Liver (tissue), 9 donors: ENCODE data around the gene MYO5C. TPM values are rescaled to one million over a fixed set of nuclear protein-coding genes. Genes with fewer than 3 reads are reported as not detected.

Experiments used
- DNase-seq: peaks from one replicate; pipeline ENCODE4 v3.0.0-alpha.2; 2017; ENCODE audit warnings: low spot score
- H3K27ac ChIP-seq, 2 donors: one replicate each; pipeline ENCODE4 v1.7.0; 2013; ENCODE audit warnings: inconsistent platforms in 2 of 2, low read length in 2 of 2, control low read depth in 1 of 2, low read depth in 1 of 2, mild to moderate bottlenecking in 1 of 2
- H3K27me3 ChIP-seq, 4 donors: one replicate each; pipeline versions ENCODE4 v1.6.1 to v1.7.0; 2013; ENCODE audit warnings: low read length in 3 of 4, inconsistent platforms in 1 of 4, mild to moderate bottlenecking in 1 of 4, moderate library complexity in 1 of 4; ENCODE audit not compliant: control insufficient read depth in 4 of 4, insufficient read depth in 4 of 4
- H3K36me3 ChIP-seq, 4 donors: one replicate each; pipeline versions ENCODE4 v1.6.1 to v1.7.0; 2013; ENCODE audit warnings: low read length in 3 of 4, mild to moderate bottlenecking in 3 of 4, low read depth in 1 of 4, moderate library complexity in 1 of 4; ENCODE audit not compliant: control insufficient read depth in 4 of 4, insufficient read depth in 3 of 4
- H3K4me1 ChIP-seq, 4 donors: one replicate each; pipeline versions ENCODE4 v1.6.1 to v1.7.0; 2013; ENCODE audit warnings: low read length in 3 of 4, mild to moderate bottlenecking in 3 of 4, moderate library complexity in 1 of 4; ENCODE audit not compliant: control insufficient read depth in 4 of 4, insufficient read depth in 4 of 4
- H3K4me3 ChIP-seq, 3 donors: one replicate each; pipeline versions ENCODE4 v1.6.1 to v1.7.0; 2013; ENCODE audit warnings: low read length in 3 of 3, control low read depth in 1 of 3, low read depth in 1 of 3, mild to moderate bottlenecking in 1 of 3
- H3K9ac ChIP-seq, 2 donors: one replicate each; pipeline ENCODE4 v1.7.0; 2013; ENCODE audit warnings: low read length in 2 of 2, mild to moderate bottlenecking in 2 of 2, moderate library complexity in 2 of 2, control low read depth in 1 of 2, low read depth in 1 of 2
- H3K9me3 ChIP-seq, 4 donors: one replicate each; pipeline versions ENCODE4 v1.6.1 to v1.7.0; 2013; ENCODE audit warnings: low read length in 3 of 4; ENCODE audit not compliant: control insufficient read depth in 4 of 4
- EGR1 ChIP-seq, 2 donors: IDR thresholded peaks; 2 replicates each; pipeline ENCODE4 v1.6.1; 2016 to 2018; ENCODE audit warnings: antibody characterized with exemption in 2 of 2, low read depth in 2 of 2
- FOXA1 ChIP-seq: IDR thresholded peaks from 2 replicates; pipeline ENCODE4 v1.6.1; 2016; ENCODE audit warnings: antibody characterized with exemption
- FOXA2 ChIP-seq: IDR thresholded peaks from 2 replicates; pipeline ENCODE4 v1.6.1; 2016; ENCODE audit warnings: antibody characterized with exemption
- GABPA ChIP-seq, 2 donors: IDR thresholded peaks in 1 of 2; conservative IDR thresholded peaks in 1 of 2; 2 replicates each; pipeline ENCODE4 v1.6.1; 2016; ENCODE audit warnings: antibody characterized with exemption in 2 of 2, mild to moderate bottlenecking in 1 of 2, moderate library complexity in 1 of 2
- HNF4A ChIP-seq, 2 donors: conservative IDR thresholded peaks; 2 replicates each; pipeline ENCODE4 v1.6.1; 2016; ENCODE audit warnings: antibody characterized with exemption in 2 of 2, mild to moderate bottlenecking in 2 of 2
- HNF4G ChIP-seq: IDR thresholded peaks from 2 replicates; pipeline ENCODE4 v1.6.1; 2016; ENCODE audit warnings: antibody characterized with exemption
- JUND ChIP-seq, 2 donors: IDR thresholded peaks; 2 replicates each; pipeline ENCODE4 v1.6.1; 2016; ENCODE audit warnings: antibody characterized with exemption in 2 of 2
- NR2F2 ChIP-seq: IDR thresholded peaks from 2 replicates; pipeline ENCODE4 v1.6.1; 2016; ENCODE audit warnings: antibody characterized with exemption
- RAD21 ChIP-seq, 2 donors: IDR thresholded peaks; 2 replicates each; pipeline ENCODE4 v1.6.1; 2016; ENCODE audit warnings: antibody characterized with exemption in 2 of 2, mild to moderate bottlenecking in 2 of 2
- RXRA ChIP-seq, 2 donors: IDR thresholded peaks; 2 replicates each; pipeline ENCODE4 v1.6.1; 2017 to 2018; ENCODE audit warnings: antibody characterized with exemption in 2 of 2, mild to moderate bottlenecking in 1 of 2
- SP1 ChIP-seq: IDR thresholded peaks from 2 replicates; pipeline ENCODE4 v1.6.1; 2018; ENCODE audit warnings: antibody characterized with exemption, mild to moderate bottlenecking
- TAF1 ChIP-seq: conservative IDR thresholded peaks from 2 replicates; pipeline ENCODE4 v1.6.1; 2016; ENCODE audit warnings: antibody characterized with exemption, mild to moderate bottlenecking
- YY1 ChIP-seq: IDR thresholded peaks from 2 replicates; pipeline ENCODE4 v1.6.1; 2016; ENCODE audit warnings: antibody characterized with exemption, mild to moderate bottlenecking
- WGBS: extraction: QIAGEN DNeasy Blood & Tissue Kit; methylation state at CpG from one replicate; pipeline ENCODE4 v1.1.7; 2013; 5-methylcytosine and 5-hydroxymethylcytosine counted together
- polyA plus RNA-seq, 2 donors: library from polyadenylated mRNA; stranded (reverse) in 1 of 2; unstranded in 1 of 2; fragments of 200-250 nt in 1 of 2; fragments of >200 nt in 1 of 2; fragmentation: Nextera tagmentation in 1 of 2; extraction: Ambion mirVana in 1 of 2; gene quantifications; one replicate each; pipeline versions ENCODE4 v1.2.1 to v1.2.3, GENCODE V29; 2013 to 2015
- total RNA-seq, 2 donors: library from RNA; depleted of rRNA; stranded (reverse); fragments of >200 nt; gene quantifications; one replicate each; pipeline ENCODE4 v1.2.3, GENCODE V29; 2014
- TF ChIP-seq, protein P1 (sequence below): IDR thresholded peaks from 2 replicates; pipeline ENCODE4 v1.6.1; 2016; ENCODE audit warnings: antibody characterized with exemption, mild to moderate bottlenecking
- TF ChIP-seq, protein P2 (sequence below): IDR thresholded peaks from 2 replicates; pipeline ENCODE4 v1.6.1; 2016; ENCODE audit warnings: antibody characterized with exemption
- TF ChIP-seq, protein P3 (sequence below): fragments of 150-350 bp; IDR thresholded peaks from 2 replicates; pipeline ENCODE4 v1.5.1; 2017; ENCODE audit warnings: improper control_type of control experiment, low read depth, low read length; ENCODE audit not compliant: missing input control
- TF ChIP-seq, protein P4 (sequence below): IDR thresholded peaks from 2 replicates; pipeline ENCODE4 v1.6.1; 2016; ENCODE audit warnings: antibody characterized with exemption
- TF ChIP-seq, protein P5 (sequence below): IDR thresholded peaks from 2 replicates; pipeline ENCODE4 v1.6.1; 2016; ENCODE audit warnings: antibody characterized with exemption
- donor health status: healthy.
- donor health status: healthy.
- donor health status: healthy.
- donor health status: healthy.
- donor health status: healthy.

Gene MYO5C
- total and polyA plus RNA-seq, 4 donors = 1.9 to 8.6 (median 3.0) TPM

DNA sequence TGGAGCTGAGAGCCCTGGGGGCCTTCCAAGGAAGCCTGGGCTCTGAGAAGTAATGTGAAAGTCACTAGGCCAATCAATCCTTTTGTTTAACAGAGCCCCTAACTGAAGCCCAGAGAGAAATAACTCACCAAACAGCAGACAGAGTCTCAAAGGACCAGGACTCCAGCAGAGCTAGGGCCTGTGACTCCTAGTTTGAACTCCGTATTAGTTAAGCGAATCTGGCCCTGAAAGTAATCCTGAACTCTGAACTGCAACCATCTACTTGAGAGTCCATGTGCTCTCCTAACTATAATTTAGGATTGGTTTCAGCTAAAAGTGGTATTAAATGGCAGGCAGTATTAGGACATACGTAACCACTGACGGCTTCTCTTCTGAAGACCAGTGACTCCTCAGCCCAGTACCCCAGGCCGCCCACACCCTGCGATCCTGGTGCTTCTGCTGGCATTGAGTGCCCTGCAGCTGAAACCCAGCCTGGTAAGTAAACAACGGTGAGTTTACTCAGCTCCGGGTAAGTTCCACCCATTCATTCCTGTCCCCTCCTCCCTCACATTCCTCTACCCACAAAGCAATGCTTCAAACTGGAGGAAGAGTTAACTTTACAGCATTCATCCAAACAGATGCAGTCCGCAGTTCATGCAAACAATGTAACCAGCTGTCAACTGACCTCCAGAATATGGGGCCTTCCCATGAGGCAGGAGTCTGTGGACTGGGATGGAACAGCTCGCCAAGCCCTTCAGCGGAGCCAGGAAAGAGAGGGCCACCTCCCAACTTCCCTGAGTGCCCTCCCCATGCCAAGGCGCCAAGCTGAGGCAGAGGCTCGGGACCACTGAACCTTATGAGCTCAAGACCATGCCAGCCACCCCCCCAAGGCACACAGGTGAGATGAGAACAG, 7.3 kb downstream of the MYO5C start:
- Histone ChIP-seq H3K36me3 (no peaks in the 10 kb centered on the region), H3K9ac (no peak overlapping the region), H3K4me3 (no peak overlapping the region), H3K27ac (peak overlapping the region; percentile 65 to 66), H3K27me3 (no peaks in the 10 kb centered on the region), H3K4me1 (peaks cover 3 to 20% (median 14%) of the 10 kb centered on the region in 4 donors), H3K9me3 (no peaks in the 10 kb centered on the region)
- DNase-seq = peak; percentile 35
- TF ChIP-seq, protein P1, sequence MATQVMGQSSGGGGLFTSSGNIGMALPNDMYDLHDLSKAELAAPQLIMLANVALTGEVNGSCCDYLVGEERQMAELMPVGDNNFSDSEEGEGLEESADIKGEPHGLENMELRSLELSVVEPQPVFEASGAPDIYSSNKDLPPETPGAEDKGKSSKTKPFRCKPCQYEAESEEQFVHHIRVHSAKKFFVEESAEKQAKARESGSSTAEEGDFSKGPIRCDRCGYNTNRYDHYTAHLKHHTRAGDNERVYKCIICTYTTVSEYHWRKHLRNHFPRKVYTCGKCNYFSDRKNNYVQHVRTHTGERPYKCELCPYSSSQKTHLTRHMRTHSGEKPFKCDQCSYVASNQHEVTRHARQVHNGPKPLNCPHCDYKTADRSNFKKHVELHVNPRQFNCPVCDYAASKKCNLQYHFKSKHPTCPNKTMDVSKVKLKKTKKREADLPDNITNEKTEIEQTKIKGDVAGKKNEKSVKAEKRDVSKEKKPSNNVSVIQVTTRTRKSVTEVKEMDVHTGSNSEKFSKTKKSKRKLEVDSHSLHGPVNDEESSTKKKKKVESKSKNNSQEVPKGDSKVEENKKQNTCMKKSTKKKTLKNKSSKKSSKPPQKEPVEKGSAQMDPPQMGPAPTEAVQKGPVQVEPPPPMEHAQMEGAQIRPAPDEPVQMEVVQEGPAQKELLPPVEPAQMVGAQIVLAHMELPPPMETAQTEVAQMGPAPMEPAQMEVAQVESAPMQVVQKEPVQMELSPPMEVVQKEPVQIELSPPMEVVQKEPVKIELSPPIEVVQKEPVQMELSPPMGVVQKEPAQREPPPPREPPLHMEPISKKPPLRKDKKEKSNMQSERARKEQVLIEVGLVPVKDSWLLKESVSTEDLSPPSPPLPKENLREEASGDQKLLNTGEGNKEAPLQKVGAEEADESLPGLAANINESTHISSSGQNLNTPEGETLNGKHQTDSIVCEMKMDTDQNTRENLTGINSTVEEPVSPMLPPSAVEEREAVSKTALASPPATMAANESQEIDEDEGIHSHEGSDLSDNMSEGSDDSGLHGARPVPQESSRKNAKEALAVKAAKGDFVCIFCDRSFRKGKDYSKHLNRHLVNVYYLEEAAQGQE = peak; percentile 89
- TF ChIP-seq, protein P2, sequence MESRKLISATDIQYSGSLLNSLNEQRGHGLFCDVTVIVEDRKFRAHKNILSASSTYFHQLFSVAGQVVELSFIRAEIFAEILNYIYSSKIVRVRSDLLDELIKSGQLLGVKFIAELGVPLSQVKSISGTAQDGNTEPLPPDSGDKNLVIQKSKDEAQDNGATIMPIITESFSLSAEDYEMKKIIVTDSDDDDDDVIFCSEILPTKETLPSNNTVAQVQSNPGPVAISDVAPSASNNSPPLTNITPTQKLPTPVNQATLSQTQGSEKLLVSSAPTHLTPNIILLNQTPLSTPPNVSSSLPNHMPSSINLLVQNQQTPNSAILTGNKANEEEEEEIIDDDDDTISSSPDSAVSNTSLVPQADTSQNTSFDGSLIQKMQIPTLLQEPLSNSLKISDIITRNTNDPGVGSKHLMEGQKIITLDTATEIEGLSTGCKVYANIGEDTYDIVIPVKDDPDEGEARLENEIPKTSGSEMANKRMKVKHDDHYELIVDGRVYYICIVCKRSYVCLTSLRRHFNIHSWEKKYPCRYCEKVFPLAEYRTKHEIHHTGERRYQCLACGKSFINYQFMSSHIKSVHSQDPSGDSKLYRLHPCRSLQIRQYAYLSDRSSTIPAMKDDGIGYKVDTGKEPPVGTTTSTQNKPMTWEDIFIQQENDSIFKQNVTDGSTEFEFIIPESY = peak; percentile 59
- TF ChIP-seq GABPA (IDR thresholded peaks at IDR 0.05 in 1 of 2, conservative IDR thresholded peaks at IDR 0.05 in 1 of 2) (peak in 1 of 2 donors; percentile 62), JUND (IDR thresholded peaks at IDR 0.05) (peak; percentile 63 to 78), TAF1 (peak; percentile 37), HNF4G (peak; percentile 38), EGR1 (IDR thresholded peaks at IDR 0.05; ENCODE audit: low read depth in 2 of 2) (peak in 1 of 2 donors; percentile 56), FOXA2 (peak; percentile 99), RAD21 (IDR thresholded peaks at IDR 0.05) (peak; percentile 42 to 48), RXRA (IDR thresholded peaks at IDR 0.05) (peak; percentile 89 to 93), SP1 (peak; percentile 97), HNF4A (conservative IDR thresholded peaks at IDR 0.05) (peak; percentile 81 to 89), NR2F2 (no peak), FOXA1 (peak; percentile 99), YY1 (peak; percentile 77)
- TF ChIP-seq, protein P3, sequence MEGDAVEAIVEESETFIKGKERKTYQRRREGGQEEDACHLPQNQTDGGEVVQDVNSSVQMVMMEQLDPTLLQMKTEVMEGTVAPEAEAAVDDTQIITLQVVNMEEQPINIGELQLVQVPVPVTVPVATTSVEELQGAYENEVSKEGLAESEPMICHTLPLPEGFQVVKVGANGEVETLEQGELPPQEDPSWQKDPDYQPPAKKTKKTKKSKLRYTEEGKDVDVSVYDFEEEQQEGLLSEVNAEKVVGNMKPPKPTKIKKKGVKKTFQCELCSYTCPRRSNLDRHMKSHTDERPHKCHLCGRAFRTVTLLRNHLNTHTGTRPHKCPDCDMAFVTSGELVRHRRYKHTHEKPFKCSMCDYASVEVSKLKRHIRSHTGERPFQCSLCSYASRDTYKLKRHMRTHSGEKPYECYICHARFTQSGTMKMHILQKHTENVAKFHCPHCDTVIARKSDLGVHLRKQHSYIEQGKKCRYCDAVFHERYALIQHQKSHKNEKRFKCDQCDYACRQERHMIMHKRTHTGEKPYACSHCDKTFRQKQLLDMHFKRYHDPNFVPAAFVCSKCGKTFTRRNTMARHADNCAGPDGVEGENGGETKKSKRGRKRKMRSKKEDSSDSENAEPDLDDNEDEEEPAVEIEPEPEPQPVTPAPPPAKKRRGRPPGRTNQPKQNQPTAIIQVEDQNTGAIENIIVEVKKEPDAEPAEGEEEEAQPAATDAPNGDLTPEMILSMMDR = no peak
- TF ChIP-seq, protein P4, sequence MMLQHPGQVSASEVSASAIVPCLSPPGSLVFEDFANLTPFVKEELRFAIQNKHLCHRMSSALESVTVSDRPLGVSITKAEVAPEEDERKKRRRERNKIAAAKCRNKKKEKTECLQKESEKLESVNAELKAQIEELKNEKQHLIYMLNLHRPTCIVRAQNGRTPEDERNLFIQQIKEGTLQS = no peak
- TF ChIP-seq, protein P5, sequence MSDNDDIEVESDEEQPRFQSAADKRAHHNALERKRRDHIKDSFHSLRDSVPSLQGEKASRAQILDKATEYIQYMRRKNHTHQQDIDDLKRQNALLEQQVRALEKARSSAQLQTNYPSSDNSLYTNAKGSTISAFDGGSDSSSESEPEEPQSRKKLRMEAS = peak; percentile 83
- WGBS = 31% methylated on average over 13 of the region's 13 CpGs
